Epithelial cell of esophagus (primary cell): ENCODE data around the gene LRCH4.
A peak's percentile ranks its signal among the peaks of the same experiment; 100 is the strongest.
"Not testable (repeated sequence)": the region's sequence is repeated elsewhere in the genome, so short reads cannot be mapped to it uniquely, and the experiment has no call there.

Experiments
- DNase-seq: peaks from one replicate; pipeline ENCODE4 v3.0.0; 2010; ENCODE audit warnings: low read depth
- H3K4me3 ChIP-seq: 2 replicates; pipeline ENCODE4 v1.5.1; 2011; ENCODE audit warnings: mild to moderate bottlenecking, low read length, control low read depth
- CTCF ChIP-seq: IDR thresholded peaks from 2 replicates; pipeline ENCODE4 v1.5.1; 2011; ENCODE audit warnings: low read depth, mild to moderate bottlenecking, low read length, control low read depth, inconsistent platforms; ENCODE audit not compliant: insufficient read depth; ENCODE audit errors: missing control alignments

The LRCH4 gene

GRCh38 chr7:100539436-100540006 lies 46.4 kb downstream of the LRCH4 start:
- no peak for TF ChIP-seq CTCF
- DNase-seq: no peak
- peak overlapping the region; percentile 55 for H3K4me3 ChIP-seq

- TF ChIP-seq CTCF: no peak
- peak; percentile 100 for DNase-seq
- peak within 1 kb of the TSS; percentile 55 for H3K4me3 ChIP-seq
These were observed 47.1 kb downstream of the LRCH4 start, which contains the start of gene AGFG2 for GRCh38 chr7:100538654-100539435. Gene AGFG2, plus strand, starts transcription at chr7:100539203. Its CDS starts 144 bp downstream, at chr7:100539347.

- peak overlapping the region; percentile 49 for H3K4me3 ChIP-seq
- TF ChIP-seq CTCF: no peak
- no peak for DNase-seq
These were observed 47.6 kb downstream of the LRCH4 start for GRCh38 chr7:100538348-100538653.

GRCh38 chr7:100536695-100537094 lies 49.2 kb downstream of the LRCH4 start:
- not testable (repeated sequence) for DNase-seq, H3K4me3 ChIP-seq

- not testable (repeated sequence) for H3K4me3 ChIP-seq, DNase-seq
These were observed 49.9 kb downstream of the LRCH4 start for GRCh38 chr7:100535982-100536381.

GRCh38 chr7:100532165-100533022 lies 53.5 kb downstream of the LRCH4 start:
- H3K4me3 ChIP-seq: no peak overlapping the region
- DNase-seq: no peak
- no peak for TF ChIP-seq CTCF

GRCh38 chr7:100528108-100528866 lies 57.6 kb downstream of the LRCH4 start:
- H3K4me3 ChIP-seq, DNase-seq: not testable (repeated sequence)
